ENCODE results near the gene KRTAP10-9.

KRTAP10-9 gene

DNA sequence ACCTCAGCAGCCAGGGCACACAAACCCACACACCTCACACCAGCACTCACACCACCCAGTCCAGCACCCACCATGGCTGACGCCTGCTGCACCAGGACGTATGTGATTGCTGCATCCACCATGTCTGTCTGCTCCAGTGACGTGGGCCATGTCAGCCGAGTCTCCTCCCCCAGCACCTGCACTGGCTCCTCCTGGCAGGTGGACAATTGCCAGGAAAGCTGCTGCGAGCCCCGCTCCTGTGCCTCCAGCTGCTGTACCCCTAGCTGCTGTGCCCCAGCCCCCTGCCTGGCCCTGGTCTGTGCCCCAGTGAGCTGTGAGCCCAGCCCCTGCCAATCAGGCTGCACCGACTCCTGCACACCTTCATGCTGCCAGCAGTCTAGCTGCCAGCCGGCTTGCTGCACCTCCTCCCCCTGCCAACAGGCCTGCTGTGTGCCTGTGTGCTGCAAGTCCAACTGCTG, 14.8 kb upstream of the KRTAP10-9 start, which contains the start of gene KRTAP10-8:
Gene KRTAP10-8 (plus strand): TSS at position 51 of the 458 bp plus-strand sequence. CDS start 22 bp downstream, at position 73.
- no peak for ATAC-seq (replicated peaks; ENCODE audit: extremely low read depth, poor library complexity, severe bottlenecking)
- Mint-ChIP-seq H3K36me3 (ENCODE audit: insufficient read depth) (no peaks in the 10 kb centered on the region), H3K27me3 (no peaks in the 10 kb centered on the region), H3K27ac (ENCODE audit: low read depth) (no peak within 1 kb of the TSS), H3K9me3 (peaks cover 22% of the 10 kb centered on the region), H3K4me3 (no peak within 1 kb of the TSS), H3K4me1 (peaks cover 27% of the 10 kb centered on the region)
- no peak for DNase-seq (ENCODE audit: low spot score in 2 of 2)

DNA sequence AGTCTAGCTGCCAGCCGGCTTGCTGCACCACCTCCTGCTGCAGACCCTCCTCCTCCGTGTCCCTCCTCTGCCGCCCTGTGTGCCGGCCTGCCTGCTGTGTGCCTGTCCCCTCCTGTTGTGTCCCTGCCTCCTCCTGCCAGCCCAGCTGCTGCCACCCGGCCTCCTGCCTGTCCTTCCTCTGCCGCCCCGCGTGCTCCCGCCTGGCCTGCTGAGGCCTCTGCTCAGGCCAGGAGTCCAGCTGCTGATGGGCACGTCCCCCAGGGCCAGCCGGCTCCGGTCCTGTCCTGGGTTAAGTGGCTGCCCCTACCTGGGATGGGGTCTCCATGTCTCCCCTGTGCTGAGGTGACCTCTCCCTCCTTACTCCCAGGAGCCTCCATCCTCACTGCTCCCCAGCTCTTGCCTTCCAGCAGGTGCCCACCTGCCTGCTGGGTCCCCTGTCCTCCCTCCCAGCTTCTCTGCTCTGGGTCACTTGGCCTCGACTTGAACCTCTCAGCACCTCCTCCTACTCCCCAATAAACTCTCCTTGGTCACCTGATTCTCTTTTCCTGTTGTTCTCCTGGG, 14.1 kb upstream of the KRTAP10-9 start:
- ATAC-seq (replicated peaks; ENCODE audit: extremely low read depth, poor library complexity, severe bottlenecking) (no peak), DNase-seq (ENCODE audit: low spot score in 2 of 2) (no peak)
- Mint-ChIP-seq H3K4me3 (no peak overlapping the region), H3K4me1 (peaks cover 31% of the 10 kb centered on the region), H3K27ac (ENCODE audit: low read depth) (no peak overlapping the region), H3K36me3 (ENCODE audit: insufficient read depth) (no peaks in the 10 kb centered on the region), H3K27me3 (no peaks in the 10 kb centered on the region), H3K9me3 (peaks cover 22% of the 10 kb centered on the region)

DNA sequence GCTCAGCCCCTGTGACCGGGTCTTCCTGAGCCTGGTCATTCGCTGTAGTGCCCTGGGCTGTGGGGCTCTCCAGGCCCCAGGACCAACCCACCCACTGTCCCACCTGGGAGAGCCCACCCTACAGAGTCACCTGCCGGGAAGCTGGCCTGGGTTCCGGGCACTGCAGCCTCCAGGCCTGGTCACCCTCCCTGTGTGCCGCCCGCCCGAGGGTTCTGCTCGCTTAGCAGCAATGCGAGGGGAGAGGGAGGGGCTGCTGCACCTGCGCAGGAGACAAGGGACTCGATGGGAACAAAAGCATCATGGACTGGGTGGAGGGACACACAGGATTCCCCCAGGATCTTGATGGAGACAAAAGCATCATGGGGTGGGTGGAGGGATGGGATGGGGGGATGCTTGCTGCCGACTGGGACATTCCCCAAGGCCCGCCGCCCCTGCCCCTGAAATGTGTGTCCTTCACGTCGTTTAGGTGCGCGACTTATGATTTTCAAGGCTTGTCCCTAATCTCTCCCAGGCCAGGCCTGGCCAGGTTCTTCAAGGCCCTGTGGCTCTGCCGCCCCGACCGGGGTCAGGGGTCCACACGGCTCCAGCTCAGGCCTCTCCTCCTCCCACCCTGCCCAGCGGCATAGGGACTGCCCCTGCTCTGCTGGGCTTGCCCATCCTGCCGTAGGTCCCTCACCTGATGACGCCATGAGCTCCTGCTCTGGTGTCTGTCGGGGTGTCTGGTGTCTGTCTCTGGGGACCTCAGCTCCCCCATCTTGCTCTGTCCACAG, 13.3 kb upstream of the KRTAP10-9 start:
- peaks cover 22% of the 10 kb centered on the region for H3K9me3 Mint-ChIP-seq
- ATAC-seq (replicated peaks; ENCODE audit: extremely low read depth, poor library complexity, severe bottlenecking), result no peak

GRCh38 chr21:44614161-44614631, 12.7 kb upstream of the KRTAP10-9 start:
- Mint-ChIP-seq H3K27me3 (no peaks in the 10 kb centered on the region), H3K9me3 (peaks cover 20% of the 10 kb centered on the region), H3K27ac (ENCODE audit: low read depth) (no peak overlapping the region), H3K4me3 (no peak overlapping the region), H3K4me1 (peaks cover 45% of the 10 kb centered on the region), H3K36me3 (ENCODE audit: insufficient read depth) (peaks cover 5% of the 10 kb centered on the region)
- no peak for ATAC-seq (replicated peaks; ENCODE audit: extremely low read depth, poor library complexity, severe bottlenecking)
- DNase-seq (ENCODE audit: low spot score in 2 of 2), result no peak

More for the DNA sequence above, 13.3 kb upstream of the KRTAP10-9 start:
- DNase-seq (ENCODE audit: low spot score in 2 of 2), result no peak
- no peak overlapping the region for H3K4me3 Mint-ChIP-seq
- no peaks in the 10 kb centered on the region for H3K27me3 Mint-ChIP-seq
- H3K36me3 Mint-ChIP-seq (ENCODE audit: insufficient read depth), result peaks cover under 1% of the 10 kb centered on the region
- peaks cover 39% of the 10 kb centered on the region for H3K4me1 Mint-ChIP-seq
- no peak overlapping the region for H3K27ac Mint-ChIP-seq (ENCODE audit: low read depth)

DNA sequence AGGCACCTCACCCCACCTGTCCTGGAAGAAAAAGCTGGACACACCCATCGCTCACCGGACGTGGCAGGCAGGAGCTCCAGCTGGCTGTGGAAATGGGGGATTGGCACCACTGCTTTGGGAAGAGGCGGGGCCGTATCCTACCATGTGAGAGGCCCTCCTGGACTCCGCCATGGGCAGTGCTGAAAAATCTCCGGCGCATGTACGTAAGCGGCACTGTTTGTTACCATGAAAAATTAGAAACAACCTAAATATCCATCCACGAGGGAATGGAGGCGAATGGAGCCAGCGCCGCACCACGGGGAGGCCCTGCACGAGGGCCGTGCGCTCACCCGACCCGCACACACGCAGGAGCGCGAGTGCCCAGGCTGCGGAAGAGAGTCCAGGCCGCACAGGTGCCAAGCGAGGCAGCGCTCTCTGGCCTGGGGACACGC, 11.9 kb upstream of the KRTAP10-9 start:
- H3K4me3 Mint-ChIP-seq, result no peak overlapping the region
- peaks cover 7% of the 10 kb centered on the region for H3K36me3 Mint-ChIP-seq (ENCODE audit: insufficient read depth)
- ATAC-seq (replicated peaks; ENCODE audit: extremely low read depth, poor library complexity, severe bottlenecking), result no peak
- H3K27me3 Mint-ChIP-seq, result no peaks in the 10 kb centered on the region
- H3K9me3 Mint-ChIP-seq, result peaks cover 20% of the 10 kb centered on the region
- H3K27ac Mint-ChIP-seq (ENCODE audit: low read depth), result no peak overlapping the region
- peaks cover 53% of the 10 kb centered on the region for H3K4me1 Mint-ChIP-seq
- no peak for DNase-seq (ENCODE audit: low spot score in 2 of 2)

GRCh38 chr21:44615466-44615865, 11.4 kb upstream of the KRTAP10-9 start:
- H3K36me3 Mint-ChIP-seq (ENCODE audit: insufficient read depth), result peaks cover 7% of the 10 kb centered on the region
- no peak overlapping the region for H3K4me3 Mint-ChIP-seq
- DNase-seq (ENCODE audit: low spot score in 2 of 2), result no peak
- H3K4me1 Mint-ChIP-seq, result peaks cover 58% of the 10 kb centered on the region
- H3K9me3 Mint-ChIP-seq, result peaks cover 23% of the 10 kb centered on the region
- no peak for ATAC-seq (replicated peaks; ENCODE audit: extremely low read depth, poor library complexity, severe bottlenecking)
- H3K27ac Mint-ChIP-seq (ENCODE audit: low read depth), result no peak overlapping the region
- no peaks in the 10 kb centered on the region for H3K27me3 Mint-ChIP-seq

DNA sequence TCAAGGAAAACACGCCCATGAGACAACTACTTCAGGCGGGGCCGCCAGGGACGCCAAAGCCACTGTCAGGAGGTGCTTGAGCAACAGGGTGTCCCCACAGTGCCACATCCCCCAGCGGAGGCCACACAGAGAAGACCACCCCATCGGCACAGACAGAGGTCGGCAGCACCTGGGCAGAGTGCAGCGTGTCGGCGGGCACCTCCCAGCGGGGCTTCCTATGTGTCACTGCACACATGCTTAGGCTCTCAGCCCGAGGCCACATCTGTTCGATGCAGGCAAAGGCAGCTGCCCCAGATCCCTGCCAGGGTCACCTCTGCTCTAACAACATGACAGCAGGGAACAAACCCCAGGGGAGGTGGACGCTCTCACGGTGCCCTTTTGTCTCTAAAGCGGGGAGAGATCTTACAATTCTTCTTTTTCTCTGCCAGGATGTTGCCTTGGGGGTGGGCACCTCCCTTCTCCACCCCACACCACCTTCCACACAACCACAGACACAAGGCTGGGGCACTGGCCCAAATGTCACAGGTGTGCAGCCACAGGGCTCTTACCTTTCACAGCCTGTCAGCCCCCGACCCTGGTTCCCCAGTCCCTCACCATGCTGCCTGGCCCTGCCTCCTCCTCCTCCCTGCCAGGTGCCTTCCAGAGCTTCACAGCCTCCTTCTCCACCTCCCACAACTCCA, 10.8 kb upstream of the KRTAP10-9 start:
- Mint-ChIP-seq H3K36me3 (ENCODE audit: insufficient read depth) (peaks cover 7% of the 10 kb centered on the region), H3K27me3 (no peaks in the 10 kb centered on the region), H3K4me1 (peaks cover 63% of the 10 kb centered on the region), H3K9me3 (peaks cover 26% of the 10 kb centered on the region), H3K27ac (ENCODE audit: low read depth) (no peak overlapping the region), H3K4me3 (no peak overlapping the region)
- DNase-seq (ENCODE audit: low spot score in 2 of 2) (no peak), ATAC-seq (replicated peaks; ENCODE audit: extremely low read depth, poor library complexity, severe bottlenecking) (no peak)

GRCh38 chr21:44616591-44616926, 10.3 kb upstream of the KRTAP10-9 start:
- peaks cover 7% of the 10 kb centered on the region for H3K36me3 Mint-ChIP-seq (ENCODE audit: insufficient read depth)
- peaks cover 63% of the 10 kb centered on the region for H3K4me1 Mint-ChIP-seq
- peak overlapping the region; percentile 1 for H3K4me3 Mint-ChIP-seq
- no peak overlapping the region for H3K27ac Mint-ChIP-seq (ENCODE audit: low read depth)
- no peak for ATAC-seq (replicated peaks; ENCODE audit: extremely low read depth, poor library complexity, severe bottlenecking)
- DNase-seq (ENCODE audit: low spot score in 2 of 2), result no peak
- H3K9me3 Mint-ChIP-seq, result peaks cover 21% of the 10 kb centered on the region
- H3K27me3 Mint-ChIP-seq, result no peaks in the 10 kb centered on the region

GRCh38 chr21:44617071-44617501, 9.8 kb upstream of the KRTAP10-9 start:
- Mint-ChIP-seq H3K4me3 (peak overlapping the region; percentile 1), H3K27me3 (no peaks in the 10 kb centered on the region), H3K4me1 (peaks cover 63% of the 10 kb centered on the region), H3K27ac (ENCODE audit: low read depth) (no peak overlapping the region), H3K36me3 (ENCODE audit: insufficient read depth) (peaks cover 7% of the 10 kb centered on the region), H3K9me3 (peaks cover 21% of the 10 kb centered on the region)
- no peak for ATAC-seq (replicated peaks; ENCODE audit: extremely low read depth, poor library complexity, severe bottlenecking)
- no peak for DNase-seq (ENCODE audit: low spot score in 2 of 2)

GRCh38 chr21:44618504-44618903, 8.4 kb upstream of the KRTAP10-9 start:
- Mint-ChIP-seq H3K4me1 (peaks cover 60% of the 10 kb centered on the region), H3K27ac (ENCODE audit: low read depth) (peak overlapping the region; percentile 95), H3K27me3 (no peaks in the 10 kb centered on the region), H3K9me3 (peaks cover 35% of the 10 kb centered on the region), H3K4me3 (peak overlapping the region; percentile 67), H3K36me3 (ENCODE audit: insufficient read depth) (peaks cover 9% of the 10 kb centered on the region)
- peak; percentile 29 for ATAC-seq (replicated peaks; ENCODE audit: extremely low read depth, poor library complexity, severe bottlenecking)
- no peak for DNase-seq (ENCODE audit: low spot score in 2 of 2)

DNA sequence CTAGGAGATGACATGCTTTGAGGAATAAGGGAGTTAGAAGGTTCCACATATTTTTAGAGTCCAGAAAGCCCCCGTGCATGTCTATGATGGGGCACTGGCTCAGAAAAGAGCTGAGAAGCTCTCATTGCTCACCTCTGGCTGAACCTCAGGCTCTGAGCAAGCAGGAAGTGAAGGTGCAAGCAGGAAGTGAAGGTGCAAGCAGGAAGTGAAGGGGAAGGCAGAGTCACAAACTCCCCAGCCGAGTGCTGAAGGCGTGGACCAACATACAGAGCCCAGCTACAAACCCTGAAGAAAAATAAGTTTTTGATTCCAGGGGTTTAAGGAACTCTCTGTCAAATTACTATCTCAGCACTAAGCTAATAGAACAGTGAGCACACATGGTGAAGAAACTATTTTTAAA, 8.0 kb upstream of the KRTAP10-9 start:
- Mint-ChIP-seq H3K9me3 (peaks cover 39% of the 10 kb centered on the region), H3K27ac (ENCODE audit: low read depth) (peak overlapping the region; percentile 95), H3K4me3 (peak overlapping the region; percentile 67), H3K4me1 (peaks cover 64% of the 10 kb centered on the region), H3K27me3 (no peaks in the 10 kb centered on the region), H3K36me3 (ENCODE audit: insufficient read depth) (peaks cover 10% of the 10 kb centered on the region)
- DNase-seq (ENCODE audit: low spot score in 2 of 2), result peak in 1 of 2 donors; percentile 52
- peak; percentile 99 for ATAC-seq (replicated peaks; ENCODE audit: extremely low read depth, poor library complexity, severe bottlenecking)

DNA sequence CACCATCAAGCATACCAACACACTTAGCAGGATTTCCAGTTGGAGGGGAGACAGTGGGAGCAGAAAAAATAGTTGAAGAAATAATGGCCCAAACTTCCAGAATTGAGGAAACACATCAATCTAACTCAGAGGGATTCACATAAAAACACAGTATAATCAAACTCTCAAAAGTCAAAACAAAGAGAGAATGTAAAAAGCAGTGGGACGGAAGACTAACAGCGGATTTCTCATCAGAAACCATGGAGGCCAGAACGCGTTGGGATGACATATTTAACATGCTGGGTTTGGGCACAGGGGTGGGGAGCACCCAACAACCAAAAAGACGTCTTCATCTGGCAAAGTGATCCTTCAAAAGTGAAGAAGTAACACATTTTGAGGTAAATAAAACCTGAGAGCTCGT, 7.0 kb upstream of the KRTAP10-9 start:
- Mint-ChIP-seq H3K27ac (ENCODE audit: low read depth) (peak overlapping the region; percentile 95), H3K4me3 (peak overlapping the region; percentile 67), H3K9me3 (peaks cover 47% of the 10 kb centered on the region), H3K4me1 (peaks cover 68% of the 10 kb centered on the region), H3K27me3 (no peaks in the 10 kb centered on the region), H3K36me3 (ENCODE audit: insufficient read depth) (peaks cover 10% of the 10 kb centered on the region)
- DNase-seq (ENCODE audit: low spot score in 2 of 2), result no peak
- no peak for ATAC-seq (replicated peaks; ENCODE audit: extremely low read depth, poor library complexity, severe bottlenecking)

Measured in central memory CD8-positive, alpha-beta T cell (primary cell).